Measurements from ENCODE around the gene M1AP.

The M1AP gene

GRCh38 chr2:74544634-74545033, 103.5 kb downstream of the M1AP start:
- no peak overlapping the region for H3K4me3 ChIP-seq (ENCODE audit: low read depth, low read length)
- TF ChIP-seq CTCF (IDR thresholded peaks at IDR 0.05; ENCODE audit: control insufficient read depth, extremely low read depth, insufficient read depth) = 0 out of 2 replicates have a peak, but pooled peaks have one; percentile 20
- DNase-seq (ENCODE audit: low read depth) = no peak

- no peak for TF ChIP-seq CTCF (IDR thresholded peaks at IDR 0.05; ENCODE audit: control insufficient read depth, extremely low read depth, insufficient read depth)
- no peak overlapping the region for H3K4me3 ChIP-seq (ENCODE audit: low read depth, low read length)
- no peak for DNase-seq (ENCODE audit: low read depth)
Observed at GRCh38 chr2:74542978-74543377, 105.2 kb downstream of the M1AP start.

- no peak for TF ChIP-seq CTCF (IDR thresholded peaks at IDR 0.05; ENCODE audit: control insufficient read depth, extremely low read depth, insufficient read depth)
- H3K4me3 ChIP-seq (ENCODE audit: low read depth, low read length) = no peak overlapping the region
- no peak for DNase-seq (ENCODE audit: low read depth)
Observed at GRCh38 chr2:74540291-74540690, 107.8 kb downstream of the M1AP start.

GRCh38 chr2:74538881-74539339, 109.2 kb downstream of the M1AP start:
- TF ChIP-seq CTCF (IDR thresholded peaks at IDR 0.05; ENCODE audit: control insufficient read depth, extremely low read depth, insufficient read depth) = no peak
- DNase-seq (ENCODE audit: low read depth) = no peak
- H3K4me3 ChIP-seq (ENCODE audit: low read depth, low read length) = no peak overlapping the region

GRCh38 chr2:74537140-74537539, 111.0 kb downstream of the M1AP start:
- no peak overlapping the region for H3K4me3 ChIP-seq (ENCODE audit: low read depth, low read length)
- TF ChIP-seq CTCF (IDR thresholded peaks at IDR 0.05; ENCODE audit: control insufficient read depth, extremely low read depth, insufficient read depth) = no peak
- DNase-seq (ENCODE audit: low read depth) = no peak

GRCh38 chr2:74536166-74536950, 111.8 kb downstream of the M1AP start:
- no peak for DNase-seq (ENCODE audit: low read depth)
- no peak overlapping the region for H3K4me3 ChIP-seq (ENCODE audit: low read depth, low read length)
- TF ChIP-seq CTCF (IDR thresholded peaks at IDR 0.05; ENCODE audit: control insufficient read depth, extremely low read depth, insufficient read depth) = no peak

Measured in LNCaP clone FGC (cell line).